HG03095 (cell line): ENCODE results near the gene CERS5.
"Not testable (repeated sequence)": the region's sequence is repeated elsewhere in the genome, so short reads cannot be mapped to it uniquely, and the experiment has no call there.

Experiments
- ATAC-seq: cut with Tn5 transposase; IDR thresholded peaks from one replicate; pipeline ENCODE4 v1.9.1; 2021; ENCODE audit warnings: moderate library complexity; ENCODE audit not compliant: unreplicated experiment

Gene CERS5

GRCh38 chr12:50187084-50187900 lies 20.1 kb upstream of the CERS5 start:
- peak; percentile 57 for ATAC-seq

DNA sequence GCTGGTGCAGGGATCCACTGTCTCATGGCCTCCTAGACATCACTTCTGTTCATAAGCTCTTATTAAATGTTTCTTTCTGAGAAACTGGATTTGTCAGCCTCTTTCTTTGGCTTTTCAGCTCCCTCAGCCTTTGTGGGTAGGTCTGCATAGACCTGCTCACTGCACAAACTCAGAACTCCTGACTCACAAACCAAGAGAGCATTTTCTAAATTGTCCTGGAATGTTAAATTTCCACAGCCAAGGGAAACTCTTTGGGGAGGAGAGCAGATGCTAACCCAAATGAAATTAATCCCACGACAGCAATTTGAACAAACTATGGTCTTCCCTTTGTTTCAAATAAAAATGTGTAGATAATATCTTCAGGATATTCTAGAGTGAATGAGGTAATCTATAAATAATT lies 19.5 kb upstream of the CERS5 start:
- ATAC-seq: no peak

DNA sequence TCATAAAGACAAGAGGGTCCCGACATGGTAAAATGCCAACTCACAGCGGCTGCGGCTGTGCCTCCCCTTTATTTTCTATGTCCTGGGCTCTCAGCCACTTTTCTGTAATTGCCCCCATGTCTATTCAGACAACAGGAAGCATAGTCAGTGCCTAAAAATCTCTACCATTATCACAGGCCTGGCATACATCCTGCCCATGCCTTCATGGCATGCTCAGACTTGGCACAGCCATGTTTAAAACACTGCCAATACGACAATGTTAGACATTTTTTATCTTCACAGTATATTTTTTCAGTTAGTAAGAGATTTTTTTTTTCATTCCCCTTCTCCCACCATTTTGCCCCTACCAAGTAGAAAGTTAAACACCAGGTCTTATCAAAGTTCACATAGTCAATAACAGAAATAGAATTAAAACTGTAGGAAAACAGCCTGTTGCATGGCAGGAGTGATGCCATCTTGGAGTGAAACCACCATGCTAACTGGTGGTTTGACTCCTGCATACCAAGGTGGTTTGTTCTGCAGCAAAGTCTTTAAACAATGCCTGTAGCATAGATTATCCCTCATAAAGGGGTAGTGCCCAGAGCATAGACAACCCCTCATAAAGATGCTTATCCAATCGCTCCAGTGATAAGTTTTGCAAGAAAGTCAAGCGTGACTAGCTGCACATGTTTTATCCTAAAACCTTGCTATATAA lies 18.9 kb upstream of the CERS5 start:
- no peak for ATAC-seq

DNA sequence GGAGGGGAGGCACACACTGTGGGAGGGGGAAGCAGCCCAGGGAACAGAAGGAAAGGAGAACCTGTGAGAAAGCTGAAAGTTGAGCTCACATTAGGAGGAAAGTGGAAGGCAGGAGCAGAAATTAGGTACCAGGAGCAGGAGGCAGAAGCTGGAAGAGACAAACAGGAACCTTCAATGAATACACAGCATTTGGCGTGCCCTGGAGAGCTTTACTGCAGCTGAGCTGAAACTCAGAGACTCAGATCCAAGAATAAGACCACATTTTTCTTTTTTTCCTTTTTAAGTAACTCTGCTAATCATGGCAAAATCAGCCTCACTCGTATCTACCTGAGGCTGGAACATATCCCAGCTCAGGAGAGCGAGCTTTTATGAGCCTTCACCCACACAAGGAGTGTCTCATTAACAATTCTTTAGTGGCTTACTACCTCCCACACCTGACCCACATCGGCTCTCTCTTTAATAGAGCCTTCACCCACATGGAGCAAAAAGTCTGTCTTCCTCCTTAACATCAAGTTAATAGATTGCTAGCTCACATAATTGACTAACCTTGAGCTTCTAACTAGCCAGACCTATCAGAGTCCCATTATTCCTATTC lies 18.2 kb upstream of the CERS5 start:
- no peak for ATAC-seq

GRCh38 chr12:50184261-50184660 lies 17.1 kb upstream of the CERS5 start:
- no peak for ATAC-seq

DNA sequence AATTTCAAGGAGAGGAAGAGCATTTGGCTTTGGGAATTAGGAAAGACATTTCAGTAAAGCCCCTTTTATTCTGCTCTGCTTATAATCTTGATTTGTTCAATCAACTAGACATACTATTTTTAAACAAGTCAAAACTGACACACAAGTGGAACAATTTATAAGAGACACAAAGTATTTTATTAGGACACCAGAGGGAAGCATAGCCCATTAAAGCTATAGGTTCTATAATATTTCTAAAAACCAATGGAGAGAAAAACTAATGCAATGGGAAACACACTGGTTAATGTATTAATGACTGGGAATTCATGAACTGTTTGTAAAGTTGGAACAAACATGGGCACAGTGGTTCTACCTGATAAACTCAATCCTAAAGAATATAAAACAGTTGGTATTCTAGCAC lies 15.3 kb upstream of the CERS5 start:
- ATAC-seq: no peak

- no peak for ATAC-seq
Measured at GRCh38 chr12:50181691-50182090, 14.5 kb upstream of the CERS5 start.

GRCh38 chr12:50175716-50176026 lies 8.5 kb upstream of the CERS5 start:
- ATAC-seq: no peak

- no peak for ATAC-seq
Measured at GRCh38 chr12:50174971-50175715, 8.0 kb upstream of the CERS5 start.

DNA sequence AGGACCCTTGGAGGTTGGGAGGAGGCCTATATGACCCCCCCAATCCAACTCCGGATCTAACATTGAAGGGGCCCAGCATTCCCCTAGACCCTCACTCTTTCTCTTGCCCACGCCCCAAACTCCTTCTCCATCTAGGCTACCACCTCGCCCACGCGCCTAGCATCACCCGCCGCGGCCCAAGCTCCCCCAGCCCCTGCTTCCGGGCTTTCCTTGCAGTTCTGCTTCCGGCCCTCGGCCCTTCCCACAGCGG lies 445 bp downstream of the CERS5 start:
- ATAC-seq: peak; percentile 32

- ATAC-seq: no peak
Measured at GRCh38 chr12:50164963-50165362, 2.2 kb downstream of the CERS5 start.

GRCh38 chr12:50162230-50162629 lies 4.9 kb downstream of the CERS5 start:
- no peak for ATAC-seq

DNA sequence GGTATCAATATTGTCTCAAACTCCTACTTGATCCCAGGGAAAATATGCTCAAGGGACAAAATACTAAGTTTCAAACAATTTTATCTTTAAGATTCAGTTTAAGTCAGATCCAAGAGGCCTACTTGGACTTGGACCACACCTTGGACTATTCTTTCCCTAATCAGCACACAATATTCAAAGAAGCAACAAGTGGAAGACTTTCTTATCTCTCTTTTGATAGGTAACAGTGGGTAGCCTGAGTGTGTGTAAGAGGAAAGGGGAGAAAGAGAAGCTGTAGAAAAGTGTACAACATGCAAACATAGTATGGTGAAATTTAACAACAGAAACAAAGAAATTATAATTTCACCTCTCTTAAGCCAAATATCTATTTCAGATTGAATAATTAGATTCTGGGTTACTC lies 6.5 kb downstream of the CERS5 start:
- ATAC-seq: no peak

DNA sequence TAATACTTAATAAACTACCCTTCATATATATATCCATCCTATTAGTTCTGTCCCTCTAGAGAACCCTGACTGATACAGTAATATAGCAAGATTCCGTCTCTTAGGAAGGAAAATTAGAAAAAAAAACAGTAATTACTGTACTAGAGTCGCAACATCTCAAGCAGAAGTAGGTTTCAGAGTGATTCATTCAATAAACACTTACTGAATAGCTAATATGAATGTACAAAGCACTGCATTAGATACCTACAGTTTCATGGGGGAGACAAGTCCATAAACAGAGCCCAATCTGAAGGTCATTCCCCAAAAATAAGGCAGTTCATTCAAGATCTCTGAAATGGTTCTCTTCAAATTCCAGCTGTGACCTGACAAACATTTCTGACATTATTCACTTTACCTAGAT lies 9.9 kb downstream of the CERS5 start:
- no peak for ATAC-seq

DNA sequence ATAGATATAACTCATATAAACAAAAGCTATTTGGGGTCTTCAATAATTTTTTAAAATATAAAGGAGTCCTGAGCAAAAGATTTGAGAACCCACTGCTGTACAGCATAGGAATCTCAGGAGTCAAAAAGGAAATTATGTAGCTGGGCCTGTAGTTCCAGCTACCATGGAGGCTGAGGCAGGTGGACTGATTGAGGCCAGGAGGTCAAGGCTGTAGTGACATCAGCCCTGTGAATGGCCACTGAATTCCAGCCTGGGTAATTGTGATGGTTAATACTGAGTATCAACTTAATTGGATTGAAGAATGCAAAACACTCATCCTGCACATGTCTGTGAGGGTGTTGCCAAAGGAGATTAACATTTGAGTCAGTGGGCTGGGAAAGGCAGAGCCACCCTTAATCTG lies 10.5 kb downstream of the CERS5 start:
- no peak for ATAC-seq

- ATAC-seq: not testable (repeated sequence)
Measured at GRCh38 chr12:50154947-50155346, 12.2 kb downstream of the CERS5 start.

- no peak for ATAC-seq
Measured at GRCh38 chr12:50151047-50151687, 16.0 kb downstream of the CERS5 start.

- ATAC-seq: no peak
Measured at GRCh38 chr12:50149311-50149710, 17.9 kb downstream of the CERS5 start.

DNA sequence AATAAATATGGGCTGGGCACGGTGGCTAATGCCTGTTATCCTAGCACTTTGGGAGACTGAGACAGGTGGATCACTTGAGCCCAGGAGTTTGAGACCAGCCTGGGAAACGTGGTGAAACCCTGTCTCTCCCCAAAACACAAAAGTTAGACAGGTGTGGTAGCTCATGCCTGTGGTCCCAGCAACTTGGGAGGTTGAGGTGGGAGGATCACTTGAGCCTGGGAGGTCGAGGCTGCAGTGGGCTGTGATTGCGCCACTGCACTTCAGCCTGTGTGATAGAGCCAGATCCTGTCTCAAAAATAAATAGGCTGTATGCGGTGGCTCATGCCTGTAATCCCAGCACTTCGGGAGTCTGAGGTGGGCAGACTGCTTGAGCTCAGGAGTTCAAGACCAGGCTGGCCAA lies 19.2 kb downstream of the CERS5 start:
- ATAC-seq: not testable (repeated sequence)

DNA sequence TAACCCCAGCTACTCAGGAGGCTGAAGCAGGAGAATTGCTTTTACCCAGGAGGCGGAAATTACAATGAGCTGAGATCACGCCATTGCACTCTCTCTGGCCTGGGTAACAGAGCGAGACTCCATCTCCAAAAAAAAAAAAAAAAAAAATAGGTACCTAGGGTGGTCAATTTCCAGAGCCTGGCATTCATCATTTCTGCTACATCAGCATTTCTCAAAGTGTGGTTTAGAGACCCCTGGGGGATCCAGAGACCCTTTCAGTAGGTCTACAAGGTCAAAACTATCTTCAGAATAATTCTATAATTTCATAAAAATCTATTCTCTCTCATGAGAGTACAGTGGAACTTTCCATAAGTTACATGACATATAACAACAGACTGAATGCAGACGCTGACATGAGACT lies 19.9 kb downstream of the CERS5 start:
- no peak for ATAC-seq

- ATAC-seq: no peak
Measured at GRCh38 chr12:50145439-50145838, 21.7 kb downstream of the CERS5 start.
